CD14-positive monocyte (primary cell): ENCODE data around the gene KLRK1. TPM values are rescaled to one million over a fixed set of nuclear protein-coding genes. Genes with fewer than 3 reads are reported as not detected.

Source experiments
- DNase-seq, 3 donors: peaks; one replicate each; pipeline ENCODE4 v3.0.0-alpha.2; 2011 to 2022
- H2AFZ ChIP-seq: 2 replicates; pipeline ENCODE4 v1.6.0; 2012; ENCODE audit warnings: mild to moderate bottlenecking, low read depth, low read length, inconsistent platforms; ENCODE audit not compliant: insufficient read depth, poor library complexity, severe bottlenecking
- H3K27ac ChIP-seq, 2 donors: 1 replicate in 1 of 2; 2 replicates in 1 of 2; pipeline ENCODE4 v1.5.1; 2012 to 2013; ENCODE audit warnings: low read length in 2 of 2, control low read depth in 1 of 2, inconsistent platforms in 1 of 2, low read depth in 1 of 2, mild to moderate bottlenecking in 1 of 2
- H3K27me3 ChIP-seq, 2 donors: one replicate each; pipeline versions ENCODE4 v1.6.0 to v1.6.1; 2011 to 2013; ENCODE audit warnings: low read length in 2 of 2; ENCODE audit not compliant: control insufficient read depth in 2 of 2, insufficient read depth in 2 of 2
- H3K36me3 ChIP-seq, 2 donors: replicated peaks in 1 of 2; 1 replicate in 1 of 2; 2 replicates in 1 of 2; pipeline versions ENCODE4 v1.5.1 to v1.6.1; 2012 to 2013; ENCODE audit warnings: low read length in 2 of 2, control low read depth in 1 of 2, inconsistent platforms in 1 of 2, mild to moderate bottlenecking in 1 of 2; ENCODE audit not compliant: insufficient read depth in 2 of 2, control insufficient read depth in 1 of 2
- H3K4me1 ChIP-seq, 2 donors: 1 replicate in 1 of 2; 2 replicates in 1 of 2; pipeline versions ENCODE4 v1.5.1 to v1.6.1; 2012 to 2013; ENCODE audit warnings: low read length in 2 of 2, control low read depth in 1 of 2, inconsistent platforms in 1 of 2, mild to moderate bottlenecking in 1 of 2, moderate library complexity in 1 of 2; ENCODE audit not compliant: insufficient read depth in 2 of 2, control insufficient read depth in 1 of 2
- H3K4me2 ChIP-seq: replicated peaks from 2 replicates; pipeline ENCODE3; 2012; ENCODE audit warnings: low read length, moderate library complexity, mild to moderate bottlenecking; ENCODE audit not compliant: poor library complexity, severe bottlenecking; ENCODE audit errors: extremely low read depth
- H3K4me3 ChIP-seq, 3 experiments: fragments of 200-600 bp in 1 of 3; sonication (generic) in 1 of 3; replicated peaks in 1 of 3; 1 replicate in 2 of 3; 2 replicates in 1 of 3; pipeline ENCODE4 v1.5.1; 2011 to 2013; ENCODE audit warnings: low read length in 3 of 3, mild to moderate bottlenecking in 3 of 3, control low read depth in 2 of 3, low read depth in 2 of 3, inconsistent platforms in 1 of 3, moderate library complexity in 1 of 3
- H3K79me2 ChIP-seq: 2 replicates; pipeline ENCODE4 v1.6.0; 2012; ENCODE audit warnings: mild to moderate bottlenecking, control low read depth, inconsistent platforms, low read length, moderate library complexity; ENCODE audit not compliant: insufficient read depth
- H3K9ac ChIP-seq: 2 replicates; pipeline ENCODE4 v1.6.0; 2017; ENCODE audit warnings: low read length, mild to moderate bottlenecking; ENCODE audit not compliant: insufficient read depth, poor library complexity, severe bottlenecking
- H3K9me3 ChIP-seq, 2 donors: replicated peaks in 1 of 2; 1 replicate in 1 of 2; 2 replicates in 1 of 2; pipeline versions ENCODE4 v1.5.1 to v1.6.1; 2012 to 2013; ENCODE audit warnings: low read length in 2 of 2, control low read depth in 1 of 2; ENCODE audit not compliant: control insufficient read depth in 1 of 2, insufficient read depth in 1 of 2
- H4K20me1 ChIP-seq: 2 replicates; pipeline ENCODE4 v1.6.0; 2012; ENCODE audit warnings: mild to moderate bottlenecking, low read length, control low read depth, moderate library complexity; ENCODE audit not compliant: insufficient read depth
- H3K27ac Mint-ChIP-seq, 7 donors: one replicate each; pipeline ENCODE4 v1.8.0; 2020; ENCODE audit warnings: mild to moderate bottlenecking in 7 of 7, mixed read lengths in 7 of 7, moderate library complexity in 6 of 7, inconsistent platforms in 2 of 7
- H3K27me3 Mint-ChIP-seq, 3 donors: one replicate each; pipeline ENCODE4 v1.8.0; 2021 to 2022; ENCODE audit warnings: low read depth in 3 of 3, mild to moderate bottlenecking in 3 of 3, mixed read lengths in 3 of 3, moderate library complexity in 3 of 3, inconsistent platforms in 1 of 3
- H3K36me3 Mint-ChIP-seq, 2 donors: one replicate each; pipeline ENCODE4 v1.8.0; 2020; ENCODE audit warnings: mixed read lengths in 2 of 2, inconsistent platforms in 1 of 2, mild to moderate bottlenecking in 1 of 2
- H3K4me1 Mint-ChIP-seq: one replicate; pipeline ENCODE4 v1.8.0; 2020; ENCODE audit warnings: mild to moderate bottlenecking, mixed read lengths
- H3K4me3 Mint-ChIP-seq, 2 donors: one replicate each; pipeline ENCODE4 v1.8.0; 2020; ENCODE audit warnings: mild to moderate bottlenecking in 2 of 2, mixed read lengths in 2 of 2, moderate library complexity in 1 of 2
- H3K9me3 Mint-ChIP-seq, 7 donors: one replicate each; pipeline ENCODE4 v1.8.0; 2020 to 2022; ENCODE audit warnings: mixed read lengths in 7 of 7, mild to moderate bottlenecking in 6 of 7, moderate library complexity in 6 of 7, inconsistent platforms in 2 of 7
- WGBS: methylation state at CpG from one replicate; pipeline ENCODE4 v1.1.5; 2013; ENCODE audit warnings: missing lambda C conversion rate; ENCODE audit not compliant: insufficient coverage; 5-methylcytosine and 5-hydroxymethylcytosine counted together
- intact Hi-C, 2 donors: fragments of 100-400 bp; cut with micrococcal nuclease; formaldehyde crosslinking; loops; one replicate each; pipeline versions ENCODE4 v1.15.0 to v1.15.1; 2023
- polyA plus RNA-seq, 3 donors: library from polyadenylated mRNA; depleted of rRNA in 1 of 3; unstranded in 2 of 3; stranded (reverse) in 1 of 3; fragments of 300-500 nt in 2 of 3; fragments of >200 nt in 1 of 3; fragmentation: Illumina TruSeq in 2 of 3; gene quantifications; 1 replicate in 2 of 3; 2 replicates in 1 of 3; pipeline ENCODE4 v1.2.3, GENCODE V29; 2012 to 2021
- TF ChIP-seq, protein P1 (sequence below): fragments of 200-600 bp; IDR thresholded peaks from one replicate; pipeline ENCODE4 v1.8.0; 2022; ENCODE audit warnings: antibody characterized with exemption, mild to moderate bottlenecking

The KLRK1 gene
- polyA plus RNA-seq, 3 donors, result 0.05 to 1.3 (median 1.3) TPM

DNA sequence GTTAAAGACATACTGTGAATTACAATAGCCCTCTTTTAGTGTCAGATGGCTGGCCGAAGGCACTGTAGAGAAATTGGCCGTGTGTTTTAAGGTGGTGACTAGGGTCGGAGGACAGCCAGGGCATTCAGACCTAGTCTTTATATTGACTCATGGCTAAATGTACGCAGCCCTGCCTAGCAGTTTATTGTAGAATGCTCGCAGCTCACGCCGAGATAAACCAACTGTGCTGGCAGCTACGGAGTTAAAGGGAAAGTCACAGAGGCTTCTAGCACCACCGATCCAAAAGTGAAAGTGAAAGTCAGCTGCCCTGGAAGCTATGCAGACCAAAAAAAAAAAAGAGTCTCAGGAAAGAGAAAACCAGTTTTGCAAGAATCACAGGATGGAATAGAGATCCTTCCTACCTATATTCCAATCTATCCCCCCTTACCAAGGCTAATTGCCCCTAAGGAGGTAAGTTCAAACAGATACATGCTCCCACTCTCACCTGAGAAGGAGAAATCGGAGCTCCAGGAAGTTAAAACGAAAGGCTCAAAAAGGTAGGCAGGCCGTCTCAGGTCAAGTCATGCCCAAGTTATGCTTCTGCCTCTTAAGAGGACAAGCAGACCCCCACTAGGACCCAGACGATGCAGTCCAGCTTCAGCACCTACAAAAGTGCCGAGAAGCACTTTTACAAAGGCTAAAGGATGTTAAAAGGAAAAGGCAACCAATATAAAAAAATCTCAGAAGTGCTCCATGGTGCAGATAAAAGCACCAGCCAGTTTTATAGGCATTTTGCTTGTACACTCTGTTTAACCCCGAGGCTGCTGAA, 24.8 kb downstream of the KLRK1 start:
- Mint-ChIP-seq H3K36me3 (no peaks in the 10 kb centered on the region), H3K4me3 (no peak overlapping the region), H3K4me1 (peaks cover 11% of the 10 kb centered on the region), H3K9me3 (peaks cover 4 to 16% (median 8%) of the 10 kb centered on the region in 7 donors), H3K27ac (no peak overlapping the region), H3K27me3 (no peaks in the 10 kb centered on the region)
- Histone ChIP-seq H4K20me1 (no peaks in the 10 kb centered on the region), H3K9me3 (peaks cover 0 to 9% of the 10 kb centered on the region in 2 donors), H2AFZ (peak overlapping the region; percentile 96), H3K27me3 (no peaks in the 10 kb centered on the region), H3K4me3 (peak overlapping the region; percentile 52 to 99 (median 91)), H3K4me1 (peaks cover 24 to 29% of the 10 kb centered on the region in 2 donors), H3K36me3 (no peaks in the 10 kb centered on the region), H3K27ac (peak overlapping the region; percentile 69 to 97), H3K4me2 (peak overlapping the region; percentile 75), H3K9ac (peak overlapping the region; percentile 84), H3K79me2 (no peaks in the 10 kb centered on the region)
- intact Hi-C loops, result loop anchor here in 1 of 2 donors (5.0 kb wide), 1 partner anchor 42 kb away; the partner anchor contains the start of gene KLRC4
- DNase-seq, result peak; percentile 56 to 71 (median 67)
- WGBS, result 0% methylated on average over 10 of the region's 15 CpGs
- TF ChIP-seq, protein P1, sequence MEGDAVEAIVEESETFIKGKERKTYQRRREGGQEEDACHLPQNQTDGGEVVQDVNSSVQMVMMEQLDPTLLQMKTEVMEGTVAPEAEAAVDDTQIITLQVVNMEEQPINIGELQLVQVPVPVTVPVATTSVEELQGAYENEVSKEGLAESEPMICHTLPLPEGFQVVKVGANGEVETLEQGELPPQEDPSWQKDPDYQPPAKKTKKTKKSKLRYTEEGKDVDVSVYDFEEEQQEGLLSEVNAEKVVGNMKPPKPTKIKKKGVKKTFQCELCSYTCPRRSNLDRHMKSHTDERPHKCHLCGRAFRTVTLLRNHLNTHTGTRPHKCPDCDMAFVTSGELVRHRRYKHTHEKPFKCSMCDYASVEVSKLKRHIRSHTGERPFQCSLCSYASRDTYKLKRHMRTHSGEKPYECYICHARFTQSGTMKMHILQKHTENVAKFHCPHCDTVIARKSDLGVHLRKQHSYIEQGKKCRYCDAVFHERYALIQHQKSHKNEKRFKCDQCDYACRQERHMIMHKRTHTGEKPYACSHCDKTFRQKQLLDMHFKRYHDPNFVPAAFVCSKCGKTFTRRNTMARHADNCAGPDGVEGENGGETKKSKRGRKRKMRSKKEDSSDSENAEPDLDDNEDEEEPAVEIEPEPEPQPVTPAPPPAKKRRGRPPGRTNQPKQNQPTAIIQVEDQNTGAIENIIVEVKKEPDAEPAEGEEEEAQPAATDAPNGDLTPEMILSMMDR, result no peak

GRCh38 chr12:10363914-10364814, 25.7 kb downstream of the KLRK1 start:
- no peaks in the 10 kb centered on the region for H3K27me3 Mint-ChIP-seq
- Histone ChIP-seq H4K20me1 (no peaks in the 10 kb centered on the region), H3K4me3 (peak overlapping the region; percentile 52 to 99 (median 91)), H3K4me1 (peaks cover 24 to 29% of the 10 kb centered on the region in 2 donors), H3K4me2 (peak overlapping the region; percentile 75), H3K9ac (peak overlapping the region; percentile 84), H3K79me2 (no peaks in the 10 kb centered on the region), H3K27me3 (no peaks in the 10 kb centered on the region), H3K36me3 (no peaks in the 10 kb centered on the region), H3K27ac (peak overlapping the region; percentile 69 to 97), H2AFZ (peak overlapping the region; percentile 96), H3K9me3 (peaks cover 0 to 9% of the 10 kb centered on the region in 2 donors)
- intact Hi-C loops, result loop anchor here in 1 of 2 donors (5.0 kb wide), 1 partner anchor 43 kb away; the partner anchor contains the start of gene KLRC4
- peaks cover 11% of the 10 kb centered on the region for H3K4me1 Mint-ChIP-seq
- peaks cover 4 to 16% (median 8%) of the 10 kb centered on the region in 7 donors for H3K9me3 Mint-ChIP-seq
- no peaks in the 10 kb centered on the region for H3K36me3 Mint-ChIP-seq
- 12% methylated on average over 15 of the region's 19 CpGs for WGBS
- H3K27ac Mint-ChIP-seq, result no peak overlapping the region
- H3K4me3 Mint-ChIP-seq, result no peak overlapping the region
- TF ChIP-seq, protein P1, result no peak
- peak; percentile 38 to 51 (median 45) for DNase-seq
